GM19455 (cell line): ENCODE data around the gene ACLY.

Experiments used
- ATAC-seq: cut with Tn5 transposase; IDR thresholded peaks from one replicate; pipeline ENCODE4 v1.9.1; 2021; ENCODE audit not compliant: unreplicated experiment

ACLY gene

GRCh38 chr17:41918314-41919164 is at the start of gene ACLY:
ACLY (minus strand) TSS chr17:41918951; CDS start chr17:41913873, 5,078 bp downstream.
- ATAC-seq, result peak; percentile 87

DNA sequence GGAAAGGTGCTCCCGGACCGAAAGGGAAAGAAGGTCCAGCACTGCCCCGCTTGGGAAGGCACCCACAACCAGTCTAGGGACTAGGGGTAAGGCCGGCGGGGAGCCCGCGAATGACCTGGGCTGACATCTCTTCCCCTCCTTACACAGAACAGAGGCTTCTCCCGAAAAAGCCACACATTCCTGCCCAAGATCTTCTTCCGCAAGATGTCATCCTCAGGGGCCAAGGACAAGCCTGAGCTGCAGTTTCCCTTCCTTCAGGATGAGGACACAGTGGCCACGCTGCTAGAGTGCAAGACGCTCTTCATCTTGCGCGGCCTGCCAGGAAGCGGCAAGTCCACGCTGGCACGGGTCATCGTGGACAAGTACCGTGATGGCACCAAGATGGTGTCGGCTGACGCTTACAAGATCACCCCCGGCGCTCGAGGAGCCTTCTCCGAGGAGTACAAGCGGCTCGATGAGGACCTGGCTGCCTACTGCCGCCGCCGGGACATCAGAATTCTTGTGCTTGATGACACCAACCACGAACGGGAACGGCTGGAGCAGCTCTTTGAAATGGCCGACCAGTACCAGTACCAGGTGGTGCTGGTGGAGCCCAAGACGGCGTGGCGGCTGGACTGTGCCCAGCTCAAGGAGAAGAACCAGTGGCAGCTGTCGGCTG is 49.3 kb upstream of the ACLY start:
- no peak for ATAC-seq

GRCh38 chr17:41967141-41967920 is 48.6 kb upstream of the ACLY start:
- ATAC-seq, result peak; percentile 29

DNA sequence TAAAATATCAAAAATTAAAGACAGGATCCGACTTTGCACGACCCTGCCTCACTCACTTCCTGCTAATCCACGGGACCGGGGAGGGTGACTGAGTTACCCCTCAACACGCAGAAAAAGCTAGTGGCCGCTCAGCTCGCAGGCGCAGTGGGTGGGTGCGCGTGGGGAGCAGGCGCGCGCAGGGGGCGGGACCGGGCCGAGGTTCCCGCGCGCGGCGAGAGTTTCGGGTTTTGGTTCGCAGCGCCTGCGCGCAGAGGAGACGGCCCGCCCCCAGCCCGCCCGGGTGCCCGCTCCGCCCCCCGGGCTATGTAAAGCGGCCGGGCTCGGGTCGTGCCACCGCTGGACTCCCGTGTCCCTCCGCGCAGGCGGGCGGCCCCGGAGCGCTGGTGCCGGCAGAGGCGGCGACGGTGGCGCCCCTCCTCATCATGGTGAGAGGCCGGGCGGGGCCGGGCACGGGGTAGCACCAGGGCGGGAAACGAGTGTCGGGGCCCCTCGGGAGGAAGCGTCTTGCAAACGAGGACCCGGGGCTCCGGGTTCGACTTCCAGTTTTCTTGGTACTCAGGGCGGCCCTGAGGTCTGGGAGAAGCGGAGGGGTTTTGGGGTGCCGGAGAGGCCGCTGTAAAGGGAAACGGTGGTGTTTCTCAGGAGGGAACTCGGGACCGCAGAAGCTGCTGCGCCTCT is 47.9 kb upstream of the ACLY start, which contains the start of gene CNP:
Gene CNP, plus strand, starts transcription at position 333 of the 678 bp plus-strand sequence. Its CDS starts 90 bp downstream, at position 423.
- peak; percentile 65 for ATAC-seq

DNA sequence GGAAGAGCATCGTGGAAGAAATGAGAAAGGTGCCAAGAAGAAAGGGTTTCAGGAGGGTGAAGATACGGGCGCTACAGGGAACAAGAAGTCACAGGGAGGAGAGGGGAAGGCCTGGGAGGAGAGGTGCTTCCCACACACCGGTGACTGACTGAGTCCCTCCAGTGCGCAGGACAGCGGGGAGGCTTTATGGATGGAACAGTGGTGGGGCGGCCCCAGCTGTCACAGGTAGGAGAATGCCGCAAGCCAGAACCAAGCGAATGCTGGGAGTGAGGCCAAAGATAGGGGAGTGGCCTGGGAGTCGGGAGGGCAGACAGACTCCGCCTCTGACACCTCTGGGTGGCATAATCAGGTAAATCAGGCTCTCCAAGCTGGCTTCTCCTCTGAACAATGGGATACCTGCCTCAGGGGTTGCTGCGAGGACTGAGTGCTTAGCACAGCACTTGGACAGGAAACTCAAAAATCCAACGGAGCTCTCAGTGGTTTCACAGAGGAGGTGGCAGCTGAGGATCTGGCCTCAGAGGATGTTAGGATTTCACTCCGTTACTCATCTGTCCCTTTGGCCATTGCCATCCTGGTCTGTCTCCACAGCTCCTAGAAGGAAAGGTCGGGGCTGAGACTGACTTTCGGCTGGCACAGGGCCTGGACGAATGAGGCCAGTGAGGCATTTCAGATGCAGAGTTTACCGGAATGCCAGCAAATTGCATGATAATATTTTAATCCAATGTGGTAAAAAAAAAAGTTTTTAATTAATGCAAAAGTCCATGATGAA is 47.1 kb upstream of the ACLY start:
- no peak for ATAC-seq

DNA sequence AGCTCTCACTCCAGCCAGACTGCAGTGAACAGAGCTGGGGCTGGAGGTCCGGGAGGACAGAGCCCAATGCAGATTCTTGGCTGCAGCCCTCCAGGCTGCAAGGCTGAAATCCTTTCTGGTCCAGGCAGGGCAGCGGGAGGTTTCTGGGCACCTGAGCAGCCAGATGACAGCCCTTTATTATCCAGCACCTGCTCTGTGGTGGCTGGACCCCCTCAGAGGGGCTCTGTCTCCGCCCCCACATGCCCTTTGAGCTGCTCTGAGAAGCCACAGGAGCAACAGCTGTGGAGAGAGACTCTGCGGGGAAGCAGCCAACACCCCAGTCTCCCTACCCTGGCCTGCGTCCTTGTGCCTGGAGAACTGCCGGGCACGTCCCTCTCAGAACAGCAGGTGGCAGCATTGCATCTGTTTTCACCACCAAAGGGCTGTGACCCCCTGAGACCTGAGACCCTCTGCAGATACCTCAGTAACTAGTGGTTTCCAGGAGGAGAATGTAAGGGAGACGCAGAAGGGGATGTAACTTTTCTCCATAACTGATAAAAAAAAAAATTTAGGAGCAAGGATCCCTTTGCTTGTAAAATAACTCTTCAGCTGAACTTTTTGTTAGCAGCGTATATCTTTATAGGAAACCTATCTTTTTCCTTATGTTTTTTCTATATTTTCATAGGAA is 44.1 kb upstream of the ACLY start:
- no peak for ATAC-seq

GRCh38 chr17:41962111-41962510 is 43.4 kb upstream of the ACLY start:
- no peak for ATAC-seq

- ATAC-seq, result no peak
These were observed 40.8 kb upstream of the ACLY start for GRCh38 chr17:41959336-41960095.

DNA sequence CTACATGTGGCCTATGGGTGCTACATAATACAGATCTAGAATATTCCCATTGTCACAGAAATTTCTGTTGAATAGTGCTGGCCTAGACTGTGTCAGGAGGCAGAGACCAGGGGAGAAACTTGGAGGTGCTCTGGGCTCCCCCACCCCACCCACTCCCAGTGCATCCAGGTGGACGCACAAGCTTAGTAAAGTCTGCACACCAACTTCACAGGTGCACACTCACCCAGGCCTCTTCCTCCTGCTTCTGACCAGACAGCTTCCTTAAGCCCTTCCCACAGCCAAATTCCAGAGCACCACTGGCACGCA is 40.2 kb upstream of the ACLY start:
- ATAC-seq, result no peak

GRCh38 chr17:41957869-41958439 is 39.2 kb upstream of the ACLY start:
- no peak for ATAC-seq

GRCh38 chr17:41957031-41957868 is 38.5 kb upstream of the ACLY start:
- ATAC-seq, result no peak

DNA sequence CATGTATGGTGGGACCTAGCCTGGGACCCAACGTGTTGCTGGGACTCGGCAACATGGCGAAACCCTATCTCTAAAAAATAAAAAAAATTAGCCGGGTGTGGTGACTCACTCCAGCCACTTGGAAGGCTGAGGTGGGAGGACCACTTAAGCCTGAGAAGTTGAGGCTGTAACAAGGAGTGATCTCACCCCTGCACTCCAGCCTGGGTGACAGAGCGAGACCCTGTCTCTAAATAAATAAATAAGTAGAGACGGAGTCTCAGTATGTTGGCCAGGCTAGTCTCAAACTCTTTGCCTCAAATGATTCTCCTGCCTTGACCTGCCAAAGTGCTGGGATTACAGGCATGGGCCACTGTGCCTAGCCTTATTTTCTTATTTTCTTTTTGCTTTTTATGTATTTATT is 37.8 kb upstream of the ACLY start:
- no peak for ATAC-seq

DNA sequence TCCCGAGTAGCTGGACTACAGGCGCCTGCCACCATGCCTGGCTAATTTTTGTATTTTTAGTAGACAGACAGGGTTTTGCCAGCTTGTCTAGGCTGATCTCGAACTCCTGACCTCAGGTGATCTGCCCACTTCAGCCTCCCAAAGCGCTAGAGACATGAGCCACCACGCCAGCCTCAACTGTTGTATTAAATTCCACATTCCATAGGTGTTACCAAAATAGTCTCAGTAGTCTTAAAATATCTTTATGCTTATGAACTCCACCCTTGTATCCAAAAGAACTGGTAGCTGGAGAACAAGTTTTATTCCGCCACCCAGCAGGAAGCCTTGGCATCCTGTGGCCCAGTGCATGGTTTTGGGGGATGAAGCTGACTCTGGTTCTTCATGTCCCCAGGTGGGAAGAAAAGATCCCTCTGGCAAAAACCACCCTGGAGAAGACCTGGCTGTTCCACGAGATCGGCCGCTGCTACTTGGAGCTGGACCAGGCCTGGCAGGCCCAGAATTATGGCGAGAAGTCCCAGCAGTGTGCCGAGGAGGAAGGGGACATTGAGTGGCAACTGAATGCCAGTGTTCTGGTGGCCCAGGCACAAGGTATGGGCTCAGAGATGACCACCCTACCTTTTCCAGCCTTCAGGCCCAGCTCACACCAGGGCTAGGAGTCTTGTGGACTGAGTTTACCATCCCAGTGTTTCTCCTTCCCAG is 30.2 kb upstream of the ACLY start:
- ATAC-seq, result no peak

GRCh38 chr17:41944943-41945342 is 26.2 kb upstream of the ACLY start:
- ATAC-seq, result no peak

DNA sequence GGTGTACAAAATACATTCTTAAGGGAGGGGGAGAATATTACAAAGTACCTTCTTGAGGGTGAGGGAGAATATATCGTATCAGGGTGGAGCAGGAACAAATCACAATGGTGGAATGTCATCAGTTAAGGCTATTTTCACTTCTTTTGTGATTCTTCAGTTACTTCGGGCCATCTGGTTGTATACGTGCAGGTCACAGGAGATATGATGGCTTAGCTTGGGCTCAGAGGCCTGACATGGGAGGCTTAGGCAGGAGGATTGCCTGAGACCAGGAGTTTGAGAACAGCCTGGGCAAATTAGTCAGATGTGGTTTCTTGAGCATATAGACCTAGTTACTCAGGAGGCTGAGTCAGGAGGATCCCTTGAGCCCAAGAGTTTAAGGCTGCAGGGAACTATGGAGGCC is 24.7 kb upstream of the ACLY start:
- no peak for ATAC-seq

GRCh38 chr17:41942626-41943373 is 24.0 kb upstream of the ACLY start:
- ATAC-seq, result no peak

GRCh38 chr17:41941168-41941567 is 22.4 kb upstream of the ACLY start:
- ATAC-seq, result no peak
